Mononuclear cell (primary cell): ENCODE measurements around the gene LRRC36. TPM values are rescaled to one million over a fixed set of nuclear protein-coding genes. Genes with fewer than 3 reads are reported as not detected.

Source experiments
- total RNA-seq: library from RNA; depleted of rRNA; stranded (reverse); fragments of >200 nt; gene quantifications from one replicate; pipeline ENCODE4 v1.2.3, GENCODE V29; 2012

Gene LRRC36
- total RNA-seq, 1 donor = 0.31 TPM

Other genes starting within 250 kb of the LRRC36 start
- 32.5 TPM for gene PHAF1, start 216.9 kb upstream of the LRRC36 start, total RNA-seq
- 2.0 TPM for gene B3GNT9, start 175.8 kb upstream of the LRRC36 start, total RNA-seq
- gene TRADD, start 166.9 kb upstream of the LRRC36 start, total RNA-seq = 18.4 TPM
- 8.5 TPM for gene FBXL8, start 166.9 kb upstream of the LRRC36 start, total RNA-seq
- gene HSF4, start 162.1 kb upstream of the LRRC36 start, total RNA-seq = 2.7 TPM
- gene NOL3, start 156.3 kb upstream of the LRRC36 start, total RNA-seq = 0.73 TPM
- gene MATCAP1, start 142.9 kb upstream of the LRRC36 start, total RNA-seq = 3.5 TPM
- gene EXOC3L1, start 136.7 kb upstream of the LRRC36 start, total RNA-seq = 0.42 TPM
- gene E2F4, start 134.7 kb upstream of the LRRC36 start, total RNA-seq = 53.3 TPM
- 0.31 TPM for gene ELMO3, start 127.7 kb upstream of the LRRC36 start, total RNA-seq
- 17.3 TPM for gene TMEM208, start 99.7 kb upstream of the LRRC36 start, total RNA-seq
- gene FHOD1, start 79.3 kb upstream of the LRRC36 start, total RNA-seq = 16.5 TPM
- 0.63 TPM for gene SLC9A5, start 77.8 kb upstream of the LRRC36 start, total RNA-seq
- gene PLEKHG4, start 47.3 kb upstream of the LRRC36 start, total RNA-seq = 4.0 TPM
- under 0.01 TPM for gene KCTD19, start 74 bp upstream of the LRRC36 start, total RNA-seq
- gene TPPP3, start 66.7 kb downstream of the LRRC36 start, total RNA-seq = 5.6 TPM
- gene ZDHHC1, start 89.7 kb downstream of the LRRC36 start, total RNA-seq = 0.63 TPM
- not detected for gene HSD11B2, start 104.3 kb downstream of the LRRC36 start, total RNA-seq
- 113 TPM for gene ATP6V0D1, start 154.3 kb downstream of the LRRC36 start, total RNA-seq
- gene AGRP, start 156.7 kb downstream of the LRRC36 start, total RNA-seq = not detected
- gene RIPOR1, start 202.0 kb downstream of the LRRC36 start, total RNA-seq = 42.6 TPM
- gene CTCF, start 235.7 kb downstream of the LRRC36 start, total RNA-seq = 43.2 TPM